Fibroblast of lung (primary cell): Measurements from ENCODE around the gene TMPRSS2. TPM values are rescaled to one million over a fixed set of nuclear protein-coding genes. Genes with fewer than 3 reads are reported as not detected.

ENCODE experiments used
- DNase-seq, 2 donors: peaks; one replicate each; pipeline versions ENCODE4 v3.0.0 to v3.0.0-alpha.2; 2010; ENCODE audit warnings: low read depth in 2 of 2
- H2AFZ ChIP-seq: 2 replicates; pipeline ENCODE4 v1.5.1; 2012; ENCODE audit warnings: low read length, control low read depth, inconsistent platforms
- H3K27ac ChIP-seq: 2 replicates; pipeline ENCODE4 v1.5.1; 2011; ENCODE audit warnings: low read length, control low read depth; ENCODE audit not compliant: insufficient read depth
- H3K27me3 ChIP-seq: 2 replicates; pipeline ENCODE4 v1.5.1; 2011; ENCODE audit warnings: mild to moderate bottlenecking, low read length; ENCODE audit not compliant: control insufficient read depth, insufficient read depth
- H3K36me3 ChIP-seq: 2 replicates; pipeline ENCODE4 v1.5.1; 2011; ENCODE audit warnings: low read length; ENCODE audit not compliant: control insufficient read depth, insufficient read depth
- H3K4me1 ChIP-seq: 2 replicates; pipeline ENCODE4 v1.5.1; 2011; ENCODE audit warnings: low read length; ENCODE audit not compliant: control insufficient read depth, insufficient read depth; ENCODE audit errors: extremely low read depth
- H3K4me2 ChIP-seq: 2 replicates; pipeline ENCODE4 v1.5.1; 2011; ENCODE audit warnings: low read length, control low read depth; ENCODE audit not compliant: insufficient read depth; ENCODE audit errors: extremely low read depth
- H3K4me3 ChIP-seq, 4 experiments: fragments of 200-600 bp in 1 of 4; sonication (generic) in 1 of 4; replicated peaks in 1 of 4; 2 replicates each; pipeline ENCODE4 v1.5.1; 2011 to 2016; ENCODE audit warnings: low read length in 4 of 4, low read depth in 3 of 4, mild to moderate bottlenecking in 3 of 4, control low read depth in 2 of 4, inconsistent platforms in 1 of 4, mixed read lengths in 1 of 4; ENCODE audit not compliant: insufficient read depth in 1 of 4; ENCODE audit errors: control extremely low read depth in 1 of 4
- H3K79me2 ChIP-seq: 2 replicates; pipeline ENCODE4 v1.5.1; 2012; ENCODE audit warnings: mild to moderate bottlenecking, low read length, inconsistent platforms; ENCODE audit not compliant: control insufficient read depth, insufficient read depth
- H3K9ac ChIP-seq: 2 replicates; pipeline ENCODE4 v1.5.1; 2011; ENCODE audit warnings: mild to moderate bottlenecking, low read length, control low read depth; ENCODE audit not compliant: insufficient read depth
- H3K9me3 ChIP-seq: 2 replicates; pipeline ENCODE4 v1.5.1; 2012; ENCODE audit warnings: low read depth, low read length; ENCODE audit not compliant: control insufficient read depth, insufficient read depth
- H4K20me1 ChIP-seq: 2 replicates; pipeline ENCODE4 v1.5.1; 2011; ENCODE audit warnings: low read length; ENCODE audit not compliant: control insufficient read depth, insufficient read depth; ENCODE audit errors: extremely low read depth
- CTCF ChIP-seq, 2 donors: IDR thresholded peaks in 1 of 2; conservative IDR thresholded peaks in 1 of 2; 1 replicate in 1 of 2; 2 replicates in 1 of 2; pipeline ENCODE4 v1.5.1; 2011 to 2012; ENCODE audit warnings: low read length in 2 of 2, control low read depth in 1 of 2, inconsistent platforms in 1 of 2, low read depth in 1 of 2, mild to moderate bottlenecking in 1 of 2
- EZH2 ChIP-seq: IDR thresholded peaks from 2 replicates; pipeline ENCODE4 v1.5.1; 2012; ENCODE audit warnings: low read length, control low read depth, mild to moderate bottlenecking; ENCODE audit errors: missing control alignments
- polyA plus RNA-seq, 2 donors: library from polyadenylated mRNA; depleted of rRNA in 1 of 2; stranded (reverse) in 1 of 2; unstranded in 1 of 2; fragments of >200 nt; gene quantifications; 2 replicates each; pipeline ENCODE4 v1.2.1, GENCODE V29; 2011 to 2012; ENCODE audit warnings: missing spikeins in 1 of 2
- total RNA-seq: library from RNA; depleted of rRNA; stranded (reverse); fragments of >200 nt; gene quantifications from 2 replicates; pipeline ENCODE4 v1.2.1, GENCODE V29; 2014

The TMPRSS2 gene
- total and polyA plus RNA-seq, 2 donors (not counting 1 experiment from before 2014, with no cell fraction given): 0.17 TPM; not detected in 1

- H3K4me3 ChIP-seq: no peak overlapping the region
- no peaks in the 10 kb centered on the region for H3K9me3 ChIP-seq
- no peak overlapping the region for H3K4me2 ChIP-seq
- H3K27ac ChIP-seq: no peak overlapping the region
- TF ChIP-seq CTCF (conservative IDR thresholded peaks at IDR 0.05 in 1 of 2, IDR thresholded peaks at IDR 0.05 in 1 of 2; ENCODE audit: low read depth in 1 of 2, low read length in 2 of 2): no peak
- H3K27me3 ChIP-seq: no peaks in the 10 kb centered on the region
- H3K79me2 ChIP-seq: no peaks in the 10 kb centered on the region
- no peaks in the 10 kb centered on the region for H3K4me1 ChIP-seq
- H3K9ac ChIP-seq: no peak overlapping the region
- DNase-seq: no peak
- no peaks in the 10 kb centered on the region for H4K20me1 ChIP-seq
- H2AFZ ChIP-seq: no peak overlapping the region
- no peaks in the 10 kb centered on the region for H3K36me3 ChIP-seq
Measured at GRCh38 chr21:41433566-41433965, 74.4 kb downstream of the TMPRSS2 start.

- H4K20me1 ChIP-seq: no peaks in the 10 kb centered on the region
- H3K4me3 ChIP-seq: no peak overlapping the region
- no peaks in the 10 kb centered on the region for H3K27me3 ChIP-seq
- H2AFZ ChIP-seq: no peak overlapping the region
- no peak overlapping the region for H3K9ac ChIP-seq
- no peaks in the 10 kb centered on the region for H3K36me3 ChIP-seq
- no peak for DNase-seq
- no peak overlapping the region for H3K27ac ChIP-seq
- no peaks in the 10 kb centered on the region for H3K4me1 ChIP-seq
- no peaks in the 10 kb centered on the region for H3K9me3 ChIP-seq
- no peak overlapping the region for H3K4me2 ChIP-seq
- H3K79me2 ChIP-seq: no peaks in the 10 kb centered on the region
- TF ChIP-seq CTCF (conservative IDR thresholded peaks at IDR 0.05 in 1 of 2, IDR thresholded peaks at IDR 0.05 in 1 of 2; ENCODE audit: low read depth in 1 of 2, low read length in 2 of 2) (no peak), EZH2 (no peak)
Measured at GRCh38 chr21:41432562-41433460, 75.1 kb downstream of the TMPRSS2 start.

GRCh38 chr21:41431788-41432548 lies 76.0 kb downstream of the TMPRSS2 start:
- H4K20me1 ChIP-seq: no peaks in the 10 kb centered on the region
- H3K27me3 ChIP-seq: no peaks in the 10 kb centered on the region
- no peak for DNase-seq
- TF ChIP-seq CTCF (conservative IDR thresholded peaks at IDR 0.05 in 1 of 2, IDR thresholded peaks at IDR 0.05 in 1 of 2; ENCODE audit: low read depth in 1 of 2, low read length in 2 of 2): no peak
- TF ChIP-seq EZH2: no peak
- no peak overlapping the region for H3K4me2 ChIP-seq
- H2AFZ ChIP-seq: no peak overlapping the region
- H3K79me2 ChIP-seq: no peaks in the 10 kb centered on the region
- no peak overlapping the region for H3K27ac ChIP-seq
- H3K4me3 ChIP-seq: no peak overlapping the region
- H3K9me3 ChIP-seq: no peaks in the 10 kb centered on the region
- H3K36me3 ChIP-seq: no peaks in the 10 kb centered on the region
- H3K4me1 ChIP-seq: no peaks in the 10 kb centered on the region
- no peak overlapping the region for H3K9ac ChIP-seq
